Measurements from ENCODE around the gene NEBL.

The NEBL gene

GRCh38 chr10:20839910-20840309 lies 57.2 kb downstream of the NEBL start:
- no peak for TF ChIP-seq CTCF (IDR thresholded peaks at IDR 0.05; ENCODE audit: low read depth, low read length, missing control alignments)
- H3K4me3 ChIP-seq (ENCODE audit: low read depth, low read length) = no peak overlapping the region
- no peak for DNase-seq
- H3K36me3 ChIP-seq (replicated peaks) = no peaks in the 10 kb centered on the region
- in situ Hi-C loops (cut with HindIII; ENCODE audit: low pct_ligation_motif_present, low sequenced_read_pairs) = no loop called here
- no peak overlapping the region for H3K27ac ChIP-seq
- no peaks in the 10 kb centered on the region for H3K27me3 ChIP-seq (replicated peaks)

GRCh38 chr10:20839141-20839540 lies 58.0 kb downstream of the NEBL start:
- Histone ChIP-seq H3K36me3 (replicated peaks) (no peaks in the 10 kb centered on the region), H3K27ac (no peak overlapping the region), H3K4me3 (ENCODE audit: low read depth, low read length) (no peak overlapping the region), H3K27me3 (replicated peaks) (no peaks in the 10 kb centered on the region)
- in situ Hi-C loops (cut with HindIII; ENCODE audit: low pct_ligation_motif_present, low sequenced_read_pairs) = no loop called here
- TF ChIP-seq CTCF (IDR thresholded peaks at IDR 0.05; ENCODE audit: low read depth, low read length, missing control alignments) = no peak
- peak; percentile 21 for DNase-seq

GRCh38 chr10:20836401-20836800 lies 60.7 kb downstream of the NEBL start:
- Histone ChIP-seq H3K27me3 (replicated peaks) (no peaks in the 10 kb centered on the region), H3K27ac (no peak overlapping the region), H3K36me3 (replicated peaks) (no peaks in the 10 kb centered on the region), H3K4me3 (ENCODE audit: low read depth, low read length) (no peak overlapping the region)
- no peak for TF ChIP-seq CTCF (IDR thresholded peaks at IDR 0.05; ENCODE audit: low read depth, low read length, missing control alignments)
- in situ Hi-C loops (cut with HindIII; ENCODE audit: low pct_ligation_motif_present, low sequenced_read_pairs) = no loop called here
- no peak for DNase-seq

- H3K36me3 ChIP-seq (replicated peaks) = no peaks in the 10 kb centered on the region
- H3K27me3 ChIP-seq (replicated peaks) = no peaks in the 10 kb centered on the region
- TF ChIP-seq CTCF (IDR thresholded peaks at IDR 0.05; ENCODE audit: low read depth, low read length, missing control alignments) = no peak
- in situ Hi-C loops (cut with HindIII; ENCODE audit: low pct_ligation_motif_present, low sequenced_read_pairs) = no loop called here
- H3K4me3 ChIP-seq (ENCODE audit: low read depth, low read length) = no peak overlapping the region
- H3K27ac ChIP-seq = no peak overlapping the region
- DNase-seq = no peak
Measured at GRCh38 chr10:20835335-20835734, 61.8 kb downstream of the NEBL start.

- Histone ChIP-seq H3K36me3 (replicated peaks) (no peaks in the 10 kb centered on the region), H3K4me3 (ENCODE audit: low read depth, low read length) (no peak overlapping the region), H3K27ac (no peak overlapping the region), H3K27me3 (replicated peaks) (no peaks in the 10 kb centered on the region)
- no peak for TF ChIP-seq CTCF (IDR thresholded peaks at IDR 0.05; ENCODE audit: low read depth, low read length, missing control alignments)
- in situ Hi-C loops (cut with HindIII; ENCODE audit: low pct_ligation_motif_present, low sequenced_read_pairs) = no loop called here
- DNase-seq = no peak
Measured at GRCh38 chr10:20834825-20835224, 62.3 kb downstream of the NEBL start.

GRCh38 chr10:20822825-20823224 lies 74.3 kb downstream of the NEBL start:
- in situ Hi-C loops (cut with HindIII; ENCODE audit: low pct_ligation_motif_present, low sequenced_read_pairs) = no loop called here

More at GRCh38 chr10:20822825-20823224, 74.3 kb downstream of the NEBL start:
- DNase-seq = no peak
- no peaks in the 10 kb centered on the region for H3K27me3 ChIP-seq (replicated peaks)
- H3K4me3 ChIP-seq (ENCODE audit: low read depth, low read length) = no peak overlapping the region
- no peak for TF ChIP-seq CTCF (IDR thresholded peaks at IDR 0.05; ENCODE audit: low read depth, low read length, missing control alignments)
- no peak overlapping the region for H3K27ac ChIP-seq
- H3K36me3 ChIP-seq (replicated peaks) = no peaks in the 10 kb centered on the region

All from brain microvascular endothelial cell (primary cell).